GM18907 (cell line): ENCODE data around the gene CYTH1.
"Not testable (repeated sequence)": the region's sequence is repeated elsewhere in the genome, so short reads cannot be mapped to it uniquely, and the experiment has no call there.

Experiments used
- ATAC-seq: cut with Tn5 transposase; IDR thresholded peaks from one replicate; pipeline ENCODE4 v1.9.1; 2021; ENCODE audit warnings: mild to moderate bottlenecking, moderate library complexity; ENCODE audit not compliant: unreplicated experiment

CYTH1 gene

DNA sequence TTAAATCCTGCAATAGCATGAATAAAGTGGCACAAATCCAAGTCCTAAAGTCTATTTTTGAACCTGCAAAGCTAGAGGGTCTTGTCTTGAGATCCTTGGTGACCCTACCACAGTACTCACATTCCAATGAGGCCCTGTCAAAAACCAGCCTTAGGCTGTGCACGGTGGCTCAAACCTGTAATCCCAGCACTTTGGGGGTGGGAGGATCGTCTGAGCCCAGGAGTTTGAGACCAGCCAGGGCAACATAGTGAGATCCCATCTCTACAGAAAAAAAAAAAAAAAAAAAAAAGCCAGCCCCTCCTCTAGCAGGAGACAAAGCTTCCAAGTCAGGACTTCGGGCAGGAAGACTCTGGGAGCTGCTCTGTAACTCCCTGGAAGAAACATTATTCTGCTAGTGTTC, 16.3 kb downstream of the CYTH1 start:
- ATAC-seq, result no peak

DNA sequence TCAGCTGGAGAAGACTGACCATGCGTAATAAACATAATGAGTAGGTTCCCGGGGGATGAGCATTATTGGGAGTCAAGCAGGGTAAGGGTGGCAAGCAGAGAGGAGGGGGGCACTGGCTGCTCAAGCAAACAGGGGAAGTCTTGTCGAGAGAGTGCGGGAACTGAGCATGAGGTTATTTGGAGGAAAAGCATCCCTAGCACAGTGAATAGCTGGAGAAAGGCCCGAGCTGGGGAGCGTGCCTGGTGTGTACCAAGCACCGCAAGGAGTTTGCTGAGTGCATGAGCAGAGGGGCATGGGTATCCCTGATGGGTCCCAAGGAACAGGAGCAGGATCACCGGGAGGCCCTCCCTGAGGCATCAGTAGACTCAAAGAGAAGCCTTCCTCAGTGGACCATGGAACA, 17.2 kb downstream of the CYTH1 start:
- ATAC-seq, result no peak

DNA sequence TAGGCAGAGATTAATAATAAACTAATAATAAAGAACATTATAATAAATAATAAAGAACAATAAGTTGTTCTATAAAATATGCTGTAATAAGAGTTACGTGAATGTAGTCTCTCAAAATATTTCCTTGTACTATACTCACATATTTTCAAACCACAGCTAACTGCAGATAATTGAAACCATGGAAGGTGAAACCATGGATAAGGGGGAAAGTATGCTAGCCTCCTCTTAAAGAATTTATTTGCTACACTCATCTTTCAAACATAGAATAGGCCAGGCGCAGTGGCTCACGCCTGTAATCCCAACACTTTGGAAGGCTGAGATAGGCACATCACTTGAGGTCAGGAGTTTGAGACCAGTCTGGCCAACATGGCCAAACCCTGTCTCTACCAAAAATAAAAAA, 18.5 kb downstream of the CYTH1 start:
- ATAC-seq, result no peak

DNA sequence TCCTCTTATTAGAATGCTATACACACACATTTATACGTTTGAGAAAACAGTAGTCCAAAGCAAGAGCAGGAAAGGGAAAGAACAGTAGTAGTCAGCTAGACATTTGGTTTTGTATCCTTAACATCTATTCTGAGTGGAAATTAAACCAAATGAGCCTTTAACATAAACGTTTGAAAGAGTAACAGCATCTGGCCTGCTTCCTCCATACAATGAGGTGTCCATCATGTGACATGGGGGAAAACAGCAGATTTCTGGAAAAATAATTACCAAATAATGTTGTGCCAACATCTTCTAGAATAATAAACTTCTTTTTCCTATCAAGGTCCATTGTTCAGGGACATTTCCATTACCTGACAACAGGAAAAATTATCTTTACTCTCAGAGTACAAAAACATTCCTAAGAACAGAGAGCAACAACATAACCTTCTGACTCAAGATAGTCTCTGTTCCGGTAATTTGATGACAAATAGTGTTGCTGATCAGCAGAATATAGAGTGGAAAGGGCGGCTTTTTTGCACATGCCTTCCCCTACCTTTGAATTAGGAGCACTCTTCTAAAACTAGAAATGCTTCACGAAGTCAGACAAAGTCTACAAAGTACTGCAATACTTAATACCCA, 20.2 kb downstream of the CYTH1 start:
- no peak for ATAC-seq

DNA sequence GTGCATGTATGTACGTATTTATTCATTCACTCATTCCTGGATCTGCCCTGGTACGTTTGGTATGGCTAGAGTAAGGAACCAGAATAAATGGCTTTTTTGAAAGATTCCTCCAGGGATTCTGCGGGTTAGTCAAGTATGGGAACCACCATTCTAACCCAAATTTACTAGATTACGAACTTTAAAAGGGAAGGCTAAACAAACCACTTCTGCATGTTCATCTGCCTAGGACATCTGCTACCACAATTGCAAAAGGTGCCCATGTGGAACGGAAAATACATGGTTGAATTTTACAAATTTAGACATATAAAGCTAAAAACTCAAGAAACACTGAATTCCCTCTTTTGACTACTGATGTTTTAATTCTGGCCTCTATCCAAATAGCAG, 22.1 kb downstream of the CYTH1 start:
- no peak for ATAC-seq

DNA sequence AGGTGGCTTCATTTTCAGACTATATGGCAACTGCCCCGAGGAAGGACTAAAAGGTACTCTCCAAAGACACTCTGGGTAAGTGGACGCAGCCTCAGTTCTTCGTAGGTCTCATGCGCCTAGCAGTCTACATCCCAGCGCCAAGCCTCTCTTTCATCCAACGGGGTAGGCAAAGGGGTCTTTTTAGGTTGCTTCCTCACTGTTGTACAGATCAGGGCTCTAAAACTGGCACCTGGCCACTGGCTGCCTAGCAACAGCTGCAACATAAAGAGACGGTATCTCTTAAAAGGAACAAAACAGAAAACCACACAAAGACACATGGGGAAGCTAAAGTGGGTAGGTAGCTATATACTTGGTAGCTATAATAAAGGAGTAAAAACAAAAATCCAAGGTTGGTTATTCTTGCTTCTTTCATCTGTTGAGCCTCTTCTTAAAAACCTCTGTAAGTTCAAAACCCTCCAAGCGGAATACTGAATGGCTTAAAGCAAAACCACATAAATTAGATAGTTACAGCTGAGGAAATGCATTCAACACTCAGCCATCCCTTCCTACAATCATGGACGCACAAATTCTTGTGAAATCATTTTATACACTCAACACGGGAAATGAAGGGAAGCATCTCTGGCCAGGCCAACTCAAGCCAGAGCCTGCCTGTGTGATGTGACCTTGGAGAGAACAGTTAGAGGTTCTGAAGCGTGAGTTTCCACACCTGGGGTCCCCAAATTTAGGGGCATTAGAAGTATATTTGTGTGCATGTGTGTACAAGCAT, 22.7 kb downstream of the CYTH1 start:
- ATAC-seq, result peak; percentile 78

DNA sequence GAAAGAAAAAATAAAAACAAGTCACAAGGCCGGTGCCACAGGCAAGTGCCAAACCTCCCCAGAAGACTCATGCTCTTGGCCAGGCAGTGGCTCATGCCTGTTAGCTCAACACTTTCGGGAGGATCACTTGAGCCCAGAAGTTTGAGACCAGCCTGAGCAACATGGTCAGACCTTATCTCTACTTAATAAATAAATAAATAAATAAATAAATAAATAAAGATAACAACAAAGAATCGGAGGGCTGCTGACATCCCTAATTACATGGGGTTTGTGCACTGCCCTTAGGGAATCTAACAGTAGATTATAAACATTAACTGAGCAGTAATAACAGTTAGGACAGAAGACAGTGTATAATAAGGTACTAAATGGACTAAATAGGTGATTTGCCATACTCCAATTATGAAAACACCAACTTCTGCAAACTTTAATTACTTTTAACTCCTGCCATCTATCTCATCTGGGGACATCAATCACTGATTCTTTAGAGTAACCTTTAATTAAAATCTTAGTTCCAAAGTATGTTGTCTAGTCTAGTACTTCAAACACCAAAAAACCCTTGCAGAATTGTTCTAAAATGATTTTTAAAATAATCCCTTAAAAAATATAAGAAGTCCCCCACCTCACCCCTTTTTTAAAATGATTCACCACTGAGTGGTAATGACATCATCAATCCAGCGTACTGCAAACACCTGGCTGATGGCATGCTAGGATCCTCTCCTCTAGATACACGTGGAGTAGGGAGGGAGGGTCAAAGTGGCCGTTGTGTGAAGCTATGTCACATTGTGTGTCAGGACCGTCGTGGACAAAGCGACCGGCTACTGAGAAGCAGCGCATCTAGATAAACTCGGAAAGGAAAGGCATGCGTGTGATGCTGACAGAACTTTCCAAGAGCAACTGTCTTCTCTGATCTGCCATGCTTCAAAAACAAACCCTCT, 28.5 kb downstream of the CYTH1 start:
- no peak for ATAC-seq

DNA sequence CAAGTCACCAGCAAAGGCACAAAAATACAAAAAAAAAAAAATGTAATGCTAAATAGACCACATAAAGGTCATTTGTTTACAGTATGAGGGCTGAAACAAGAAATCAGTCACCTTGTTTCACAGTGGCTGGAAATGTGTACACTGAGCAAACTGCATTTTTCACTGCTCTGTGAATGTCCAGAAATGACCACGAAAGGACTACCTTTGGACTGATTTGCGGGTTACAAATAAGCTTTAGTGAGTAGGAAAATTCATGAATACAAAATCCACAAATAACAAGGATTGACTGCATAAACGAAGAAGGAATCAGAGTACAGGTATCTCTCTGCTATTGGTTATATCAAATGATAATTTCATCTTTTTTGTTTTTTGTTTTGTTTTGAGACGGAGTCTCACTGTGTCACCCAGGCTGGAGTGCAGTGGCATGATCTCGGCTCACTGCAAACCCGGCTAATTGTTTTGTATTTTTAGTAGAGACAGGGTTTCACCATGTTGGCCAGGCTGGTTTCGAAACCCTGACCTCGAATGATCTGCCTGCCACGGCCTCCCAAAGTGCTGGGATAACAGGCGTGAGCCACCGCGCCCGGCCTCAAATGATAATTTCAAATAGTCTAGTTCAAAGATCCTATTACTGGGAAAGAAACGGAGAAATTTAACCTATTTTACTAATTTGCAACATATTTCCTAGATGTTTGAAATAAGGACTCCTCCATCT, 30.5 kb downstream of the CYTH1 start:
- no peak for ATAC-seq

DNA sequence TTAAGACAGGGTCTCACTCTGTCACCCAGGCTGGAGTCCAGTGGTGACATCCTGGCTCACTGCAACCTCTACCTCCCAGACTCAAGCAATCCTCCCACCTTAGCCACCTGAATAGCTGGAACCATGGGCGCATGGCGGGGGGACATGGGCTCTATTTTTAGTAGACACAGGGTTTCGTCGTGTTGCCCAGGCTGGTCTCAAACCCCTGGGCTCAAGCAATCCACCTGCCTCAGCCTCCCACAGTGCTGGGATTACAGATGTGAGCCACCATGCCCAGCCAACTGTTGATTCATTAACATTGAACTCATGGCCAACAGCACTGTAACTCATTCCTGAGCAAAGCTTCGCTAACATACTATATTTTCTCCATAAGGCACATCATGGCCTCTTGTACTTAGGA, 31.1 kb downstream of the CYTH1 start:
- not testable (repeated sequence) for ATAC-seq

DNA sequence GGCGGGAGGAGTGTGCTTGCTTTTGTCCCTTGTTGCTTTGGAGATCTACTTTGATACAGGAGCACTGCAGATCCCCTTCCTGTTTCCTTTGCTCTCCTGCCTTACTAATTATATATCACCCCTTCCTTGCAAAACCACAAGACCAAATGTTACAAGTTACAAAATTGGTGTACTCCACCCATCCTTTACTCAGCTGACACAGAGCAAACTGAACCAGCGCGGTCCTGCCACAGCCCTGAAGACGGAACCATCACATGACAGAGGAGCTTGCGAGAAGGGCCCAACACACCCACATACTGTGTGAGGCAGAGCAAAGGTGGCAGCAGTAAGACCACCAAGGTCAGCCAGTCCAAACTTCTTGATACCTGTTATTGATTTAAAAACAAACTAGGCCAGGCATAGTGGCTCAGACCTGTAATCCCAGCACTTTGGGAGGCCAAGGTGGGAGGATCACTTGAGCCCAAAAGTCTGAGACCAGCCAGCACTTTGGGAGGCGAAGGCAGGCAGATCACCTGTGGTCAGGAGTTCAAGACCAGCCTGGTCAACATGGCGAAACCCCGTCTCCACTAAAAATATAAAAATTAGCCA, 33.2 kb downstream of the CYTH1 start:
- ATAC-seq, result peak; percentile 37

DNA sequence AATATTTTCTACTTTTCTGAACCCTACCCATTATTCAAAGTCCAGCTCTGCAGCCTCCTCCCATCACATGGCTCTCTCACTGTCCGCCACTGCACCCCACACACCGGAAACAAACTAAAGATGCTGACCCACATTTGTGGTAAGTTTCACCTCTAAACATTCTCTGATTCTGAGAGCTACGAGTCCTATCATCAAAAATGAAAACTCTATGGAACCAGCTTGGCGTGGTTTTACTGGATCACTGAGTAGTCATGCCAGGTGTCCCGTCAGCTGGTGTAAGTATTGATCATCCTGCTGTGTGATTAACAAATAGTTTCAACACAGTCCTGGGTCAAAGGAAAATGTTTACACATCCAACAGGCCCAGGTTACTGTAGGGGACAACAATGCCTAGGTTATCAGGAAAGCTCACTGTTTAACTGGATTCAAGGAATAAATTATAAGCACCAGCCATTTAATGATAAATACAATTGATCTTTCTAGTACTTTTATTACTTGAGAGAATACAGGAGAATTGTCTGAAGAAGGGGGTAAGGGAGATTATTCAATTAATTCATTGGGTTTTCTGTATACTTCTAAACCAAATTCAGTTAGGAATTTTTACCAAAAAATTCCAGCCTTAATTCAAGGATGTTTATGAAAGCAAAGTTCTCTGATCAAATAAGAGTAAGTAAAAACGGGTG, 33.9 kb downstream of the CYTH1 start:
- peak; percentile 68 for ATAC-seq

DNA sequence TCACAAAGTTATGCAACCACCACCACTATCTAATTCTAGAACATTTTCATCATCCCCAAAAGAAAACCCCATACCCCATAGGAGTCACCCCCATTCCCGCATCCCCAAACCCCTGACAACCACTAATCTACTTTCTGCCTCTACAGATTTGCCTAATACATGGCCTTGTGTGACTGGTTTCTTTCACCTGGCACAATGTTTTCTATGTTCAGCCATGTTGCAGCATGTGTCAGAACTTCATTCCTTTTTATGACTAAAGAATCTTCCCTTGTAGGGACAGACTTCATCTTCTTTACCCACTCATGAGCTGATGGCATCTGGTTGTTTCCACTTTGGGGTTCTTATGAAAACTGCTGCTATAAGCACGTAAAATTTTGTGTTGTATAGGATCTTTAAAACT, 34.6 kb downstream of the CYTH1 start:
- peak; percentile 3 for ATAC-seq

DNA sequence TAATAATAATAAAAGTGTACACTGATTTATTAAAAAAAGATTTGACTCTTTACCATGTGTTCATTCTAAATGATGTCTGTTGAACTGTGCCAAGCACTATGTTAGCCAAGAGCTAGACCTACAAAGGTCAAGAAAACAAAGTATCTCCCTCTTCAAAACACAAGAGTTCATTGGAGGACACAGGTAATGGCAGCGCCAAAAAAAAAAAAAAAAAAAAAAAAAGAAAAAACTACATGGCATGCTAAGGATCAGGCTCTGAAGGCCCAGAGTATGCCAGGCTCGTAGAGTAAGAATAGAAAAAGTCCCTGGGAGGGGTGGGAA, 35.2 kb downstream of the CYTH1 start:
- no peak for ATAC-seq

DNA sequence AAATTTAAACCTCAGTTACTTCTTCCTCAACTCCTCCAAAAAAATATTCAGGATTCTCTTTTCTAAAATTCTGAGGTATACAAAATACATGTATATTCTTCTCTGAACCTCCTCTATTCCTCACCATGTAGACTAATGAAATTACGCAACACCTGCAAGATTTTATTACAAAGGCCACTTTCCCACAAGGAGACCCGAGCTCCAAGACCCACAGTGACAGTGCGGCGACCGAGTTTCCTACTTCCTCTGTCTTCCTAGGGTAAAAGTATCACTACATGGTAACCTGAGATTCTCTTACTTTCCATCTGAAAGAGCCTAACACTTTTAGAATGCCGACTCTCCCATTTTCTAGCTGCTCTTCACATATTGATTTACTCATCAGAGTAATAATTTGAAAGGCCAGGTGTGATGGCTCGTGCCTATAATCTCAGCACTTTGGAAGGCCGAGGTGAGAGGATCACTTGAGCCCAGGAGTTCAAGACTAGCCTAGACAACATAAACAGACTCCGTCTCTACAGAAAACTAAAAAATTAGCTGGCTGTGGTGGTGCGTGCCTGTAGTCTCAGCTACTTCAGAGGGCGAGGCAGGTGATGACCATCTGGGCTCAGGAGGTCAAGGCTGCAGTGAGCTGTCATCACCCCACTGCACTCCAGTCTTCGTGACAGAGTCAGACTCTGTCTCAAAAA, 35.7 kb downstream of the CYTH1 start:
- ATAC-seq, result no peak

DNA sequence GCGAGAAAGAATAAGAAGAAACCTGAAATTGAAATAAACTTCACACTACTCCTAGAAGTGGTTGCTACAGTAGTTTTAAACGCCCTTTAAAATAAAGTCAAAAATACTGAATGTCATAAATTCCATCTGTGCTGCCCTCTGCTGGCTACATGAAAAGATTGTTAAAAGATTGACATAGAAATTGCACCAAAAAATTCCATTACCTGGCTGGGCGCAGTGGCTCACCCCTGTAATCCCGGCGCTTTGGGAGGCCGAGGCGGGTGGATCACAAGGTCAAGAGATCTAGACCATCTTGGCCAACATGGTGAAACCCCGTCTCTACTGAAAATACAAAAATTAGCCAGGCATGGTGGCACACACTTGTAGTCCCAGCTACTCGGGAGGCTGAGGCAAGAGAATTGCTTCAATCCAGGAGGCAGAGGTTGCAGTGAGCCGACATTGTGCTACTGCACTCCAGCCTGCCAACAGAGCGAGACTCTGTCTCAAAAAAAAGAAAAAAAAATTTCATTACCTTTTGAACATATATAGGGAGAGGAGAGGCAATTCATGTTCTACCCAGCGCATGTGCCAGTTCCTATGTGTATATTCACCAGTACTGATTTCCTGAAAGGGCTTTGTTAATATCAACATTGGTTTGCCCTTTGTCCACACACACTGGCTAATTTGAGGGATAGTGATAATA, 36.5 kb downstream of the CYTH1 start:
- ATAC-seq, result no peak

DNA sequence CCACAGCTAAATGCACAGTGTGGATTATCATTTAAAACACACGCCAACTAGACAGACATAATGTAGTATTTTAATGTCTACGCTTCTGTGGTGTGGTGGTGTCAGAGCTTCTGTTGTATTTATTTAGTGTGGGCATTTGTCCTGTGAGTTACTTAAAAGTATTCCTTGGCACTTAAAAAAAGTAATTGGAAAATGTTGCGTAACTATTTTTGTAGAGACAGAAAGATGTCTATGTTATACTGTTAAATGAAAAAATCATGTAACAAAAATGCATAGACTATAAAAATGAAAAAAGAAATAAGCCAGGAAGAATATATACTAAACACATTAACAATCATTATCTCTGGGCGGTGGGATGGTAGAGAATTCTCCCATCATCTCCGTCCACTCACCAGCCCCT, 39.2 kb downstream of the CYTH1 start:
- ATAC-seq, result no peak

DNA sequence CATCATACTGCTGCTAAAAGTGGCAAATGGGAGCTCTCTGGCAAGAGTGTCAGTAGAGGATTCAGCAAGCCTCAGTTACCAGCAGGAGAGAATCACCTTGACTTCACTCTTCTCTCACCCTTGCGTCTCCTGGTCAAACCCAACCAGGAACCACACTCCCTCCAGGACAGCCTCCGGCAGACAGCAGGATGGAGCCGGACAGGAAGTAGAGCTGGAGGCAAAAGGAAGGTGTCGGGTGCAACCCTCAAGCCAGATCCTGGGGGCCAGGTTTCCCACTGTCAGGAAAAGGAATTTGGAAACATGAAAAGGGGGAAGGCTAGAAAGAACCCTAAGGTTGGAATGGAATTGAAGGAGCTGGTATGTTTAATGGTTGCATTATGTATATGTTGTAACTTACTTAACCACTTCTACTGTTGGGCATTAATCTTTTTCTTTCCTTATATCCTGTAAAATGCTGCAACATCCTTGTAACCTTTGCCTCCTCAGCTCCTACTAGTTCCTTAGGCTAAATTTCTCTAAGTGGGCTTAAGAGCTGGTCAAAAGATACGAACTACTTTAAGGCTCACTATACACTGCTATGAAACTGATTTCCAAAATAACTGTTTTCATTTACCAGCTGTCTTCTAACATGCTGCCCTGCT, 40.3 kb downstream of the CYTH1 start:
- ATAC-seq, result no peak

DNA sequence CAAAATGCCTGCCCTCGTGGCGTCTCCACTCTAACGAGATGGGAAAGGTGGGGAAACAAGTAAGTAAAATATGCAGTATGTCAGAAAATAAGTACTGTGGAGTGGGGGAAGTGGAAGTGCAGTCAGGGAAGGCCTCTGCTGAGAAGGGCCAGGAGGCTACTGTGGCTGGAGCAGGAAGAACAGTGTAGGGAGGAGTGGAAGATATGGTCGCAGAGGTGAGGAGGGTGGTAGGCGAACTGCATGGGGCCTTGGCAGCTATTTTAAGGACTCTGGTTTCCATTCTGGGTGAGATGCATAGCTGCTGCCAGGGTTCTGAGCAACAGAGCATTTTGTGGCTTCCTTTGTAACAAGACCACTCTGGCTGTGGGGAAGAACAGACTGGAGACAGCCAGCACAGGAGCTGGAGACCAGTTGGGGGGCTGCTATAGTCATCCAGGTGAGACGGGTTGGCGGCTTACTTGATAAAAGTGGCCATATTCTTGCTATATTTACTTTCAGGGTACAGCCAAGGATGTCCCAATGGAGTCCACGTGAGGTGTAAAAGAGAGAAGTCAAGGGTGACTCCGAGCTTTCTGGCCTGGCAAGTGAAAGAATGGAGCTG, 42.6 kb downstream of the CYTH1 start:
- no peak for ATAC-seq
